Measurements from ENCODE around the gene ROR2. TPM values are rescaled to one million over a fixed set of nuclear protein-coding genes. Genes with fewer than 3 reads are reported as not detected.

Gene ROR2
- total and polyA plus RNA-seq, 2 of the 13 experiments (the other 11 are each of a cell fraction or from before 2014, with no cell fraction given) = not detected

GRCh38 chr9:91690540-91691249 is 259.3 kb downstream of the ROR2 start:
- Histone ChIP-seq H3K27ac (ENCODE audit: extremely low read length, insufficient read depth, low read length) (no peak overlapping the region), H3K9me3 (ENCODE audit: low read length) (no peaks in the 10 kb centered on the region), H3K79me2 (ENCODE audit: insufficient read depth, low read length) (no peaks in the 10 kb centered on the region), H3K4me1 (ENCODE audit: insufficient read depth, low read length) (no peaks in the 10 kb centered on the region), H3K4me2 (ENCODE audit: low read depth, low read length) (no peak overlapping the region), H3K9ac (ENCODE audit: insufficient read depth, low read depth, low read length) (no peak overlapping the region), H3K27me3 (ENCODE audit: control insufficient read depth in 1 of 2, insufficient read depth in 2 of 2, low read length in 2 of 2) (no peaks in the 10 kb centered on the region; a peak in 2 of 5 replicates), H3K4me3 (replicated peaks in 1 of 3; ENCODE audit: insufficient read depth in 1 of 3, low read depth in 2 of 3, low read length in 3 of 3) (no peak overlapping the region), H4K20me1 (ENCODE audit: insufficient read depth, low read length) (no peaks in the 10 kb centered on the region), H3K36me3 (replicated peaks in 1 of 2; ENCODE audit: control insufficient read depth in 1 of 2, insufficient read depth in 2 of 2, low read length in 2 of 2) (no peaks in the 10 kb centered on the region), H2AFZ (ENCODE audit: low read length) (no peak overlapping the region)
- TF ChIP-seq TOPORS (CRISPR knock-in tag; IDR thresholded peaks at IDR 0.05) (no peak), ZNF256 (CRISPR knock-in tag; conservative IDR thresholded peaks at IDR 0.05) (no peak), HDAC2 (CRISPR knock-in tag; IDR thresholded peaks at IDR 0.05) (no peak), ZFP36L2 (CRISPR knock-in tag; IDR thresholded peaks at IDR 0.05) (no peak), ZNF24 (IDR thresholded peaks at IDR 0.05) (no peak)
- TF ChIP-seq, protein P1, sequence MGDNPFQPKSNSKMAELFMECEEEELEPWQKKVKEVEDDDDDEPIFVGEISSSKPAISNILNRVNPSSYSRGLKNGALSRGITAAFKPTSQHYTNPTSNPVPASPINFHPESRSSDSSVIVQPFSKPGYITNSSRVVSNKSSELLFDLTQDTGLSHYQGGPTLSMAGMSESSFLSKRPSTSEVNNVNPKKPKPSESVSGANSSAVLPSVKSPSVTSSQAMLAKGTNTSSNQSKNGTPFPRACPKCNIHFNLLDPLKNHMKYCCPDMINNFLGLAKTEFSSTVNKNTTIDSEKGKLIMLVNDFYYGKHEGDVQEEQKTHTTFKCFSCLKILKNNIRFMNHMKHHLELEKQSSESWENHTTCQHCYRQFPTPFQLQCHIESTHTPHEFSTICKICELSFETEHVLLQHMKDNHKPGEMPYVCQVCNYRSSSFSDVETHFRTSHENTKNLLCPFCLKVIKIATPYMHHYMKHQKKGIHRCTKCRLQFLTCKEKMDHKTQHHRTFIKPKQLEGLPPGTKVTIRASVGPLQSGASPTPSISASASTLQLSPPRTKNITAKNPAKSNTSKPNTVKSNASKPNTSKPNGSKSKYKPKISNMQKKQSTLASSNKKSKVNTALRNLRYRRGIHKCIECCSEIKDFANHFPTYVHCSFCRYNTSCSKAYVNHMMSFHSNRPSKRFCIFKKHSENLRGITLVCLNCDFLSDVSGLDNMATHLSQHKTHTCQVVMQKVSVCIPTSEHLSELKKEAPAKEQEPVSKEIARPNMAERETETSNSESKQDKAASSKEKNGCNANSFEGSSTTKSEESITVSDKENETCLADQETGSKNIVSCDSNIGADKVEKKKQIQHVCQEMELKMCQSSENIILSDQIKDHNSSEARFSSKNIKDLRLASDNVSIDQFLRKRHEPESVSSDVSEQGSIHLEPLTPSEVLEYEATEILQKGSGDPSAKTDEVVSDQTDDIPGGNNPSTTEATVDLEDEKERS (CRISPR knock-in tag; IDR thresholded peaks at IDR 0.05) = no peak
- BruUV-seq (replicated peaks) = no TSS peak
- in situ Hi-C loops (cut with HindIII; ENCODE audit: extremely low pct_ligation_motif_present, low pct_unique_long_range_greater_than_20kb) = no loop called here
- ChIA-PET CTCF (ENCODE audit: low intra/inter-chr PET ratio, low total read pairs) (no interaction called here), POLR2A (no interaction called here)
- intact Hi-C loops (cut with micrococcal nuclease; ENCODE audit: unreplicated experiment) = no loop called here
- no peak for DNase-seq (ENCODE audit: low spot score)
- WGBS (ENCODE audit: low lambda C conversion rate) = 2% methylated on average over 5 of the region's 5 CpGs
- no peak for ATAC-seq
- FAIRE-seq = no peak
